RWPE2 (cell line): Measurements from ENCODE around the gene TBKBP1.

Source experiments
- ATAC-seq: fragments of 200-7000 bp; cut with Tn5 transposase; 3 replicates; pipeline ENCODE4 v1.9.1; 2021; ENCODE audit warnings: low read depth
- DNase-seq: peaks from one replicate; pipeline ENCODE4 v3.0.0-alpha.2; 2020; ENCODE audit warnings: low spot score
- H3K27ac ChIP-seq: fragments of 450-650 bp; 2 replicates; pipeline ENCODE4 v1.5.1; 2017; ENCODE audit warnings: mild to moderate bottlenecking; ENCODE audit not compliant: poor library complexity, severe bottlenecking
- H3K27me3 ChIP-seq: fragments of 250-450 bp; sonication (Bioruptor Pico); 2 replicates; pipeline ENCODE4 v1.5.1; 2021; ENCODE audit warnings: mild to moderate bottlenecking, moderate library complexity; ENCODE audit not compliant: insufficient read depth, poor library complexity, severe bottlenecking
- H3K36me3 ChIP-seq: fragments of 250-450 bp; sonication (Bioruptor Pico); 2 replicates; pipeline ENCODE4 v1.5.1; 2020; ENCODE audit warnings: low read depth, mild to moderate bottlenecking, moderate library complexity
- H3K4me1 ChIP-seq: fragments of 250-450 bp; sonication (Bioruptor Pico); 2 replicates; pipeline ENCODE4 v1.5.1; 2021; ENCODE audit warnings: mild to moderate bottlenecking, moderate library complexity; ENCODE audit not compliant: insufficient read depth, poor library complexity, severe bottlenecking
- H3K4me3 ChIP-seq: fragments of 250-450 bp; sonication (Bioruptor Pico); 2 replicates; pipeline ENCODE4 v1.5.1; 2021; ENCODE audit warnings: mild to moderate bottlenecking, moderate library complexity; ENCODE audit not compliant: severe bottlenecking
- H3K9me3 ChIP-seq: fragments of 250-450 bp; sonication (Bioruptor Pico); 2 replicates; pipeline ENCODE4 v1.5.1; 2021; ENCODE audit warnings: mild to moderate bottlenecking, moderate library complexity; ENCODE audit not compliant: severe bottlenecking
- TF ChIP-seq, protein P1 (sequence below): fragments of 450-650 bp; IDR thresholded peaks from one replicate; pipeline ENCODE4 v1.5.1; 2017; ENCODE audit warnings: mild to moderate bottlenecking, moderate library complexity; ENCODE audit not compliant: poor library complexity, severe bottlenecking

The TBKBP1 gene

DNA sequence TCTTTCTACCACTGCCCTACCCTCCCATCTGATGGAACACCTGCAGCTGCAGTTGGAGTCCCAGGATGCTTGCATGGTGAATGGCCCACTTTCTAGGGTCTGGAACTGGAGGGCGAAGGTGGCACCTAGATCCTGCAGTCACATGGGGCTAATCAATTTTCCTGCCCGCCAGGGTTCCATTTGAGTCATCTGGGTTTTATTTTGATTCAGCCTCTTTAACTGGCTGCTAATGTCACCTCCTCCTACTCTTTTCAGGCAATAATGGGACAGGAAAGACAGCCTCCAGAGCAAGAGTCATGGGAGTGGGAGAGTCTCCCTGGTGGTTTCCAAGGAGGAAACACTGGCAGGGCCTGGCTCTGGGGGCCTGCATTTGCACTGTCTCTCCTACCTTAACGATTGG is 3.8 kb upstream of the TBKBP1 start:
- no peak overlapping the region for H3K27ac ChIP-seq
- no peak overlapping the region for H3K4me3 ChIP-seq
- TF ChIP-seq, protein P1, sequence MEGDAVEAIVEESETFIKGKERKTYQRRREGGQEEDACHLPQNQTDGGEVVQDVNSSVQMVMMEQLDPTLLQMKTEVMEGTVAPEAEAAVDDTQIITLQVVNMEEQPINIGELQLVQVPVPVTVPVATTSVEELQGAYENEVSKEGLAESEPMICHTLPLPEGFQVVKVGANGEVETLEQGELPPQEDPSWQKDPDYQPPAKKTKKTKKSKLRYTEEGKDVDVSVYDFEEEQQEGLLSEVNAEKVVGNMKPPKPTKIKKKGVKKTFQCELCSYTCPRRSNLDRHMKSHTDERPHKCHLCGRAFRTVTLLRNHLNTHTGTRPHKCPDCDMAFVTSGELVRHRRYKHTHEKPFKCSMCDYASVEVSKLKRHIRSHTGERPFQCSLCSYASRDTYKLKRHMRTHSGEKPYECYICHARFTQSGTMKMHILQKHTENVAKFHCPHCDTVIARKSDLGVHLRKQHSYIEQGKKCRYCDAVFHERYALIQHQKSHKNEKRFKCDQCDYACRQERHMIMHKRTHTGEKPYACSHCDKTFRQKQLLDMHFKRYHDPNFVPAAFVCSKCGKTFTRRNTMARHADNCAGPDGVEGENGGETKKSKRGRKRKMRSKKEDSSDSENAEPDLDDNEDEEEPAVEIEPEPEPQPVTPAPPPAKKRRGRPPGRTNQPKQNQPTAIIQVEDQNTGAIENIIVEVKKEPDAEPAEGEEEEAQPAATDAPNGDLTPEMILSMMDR = no peak
- peaks cover 13% of the 10 kb centered on the region for H3K36me3 ChIP-seq
- no peaks in the 10 kb centered on the region for H3K9me3 ChIP-seq
- no peaks in the 10 kb centered on the region for H3K27me3 ChIP-seq
- ATAC-seq (no peak), DNase-seq (no peak)
- H3K4me1 ChIP-seq = peaks cover 5% of the 10 kb centered on the region

- Histone ChIP-seq H3K36me3 (no peaks in the 10 kb centered on the region), H3K4me3 (no peak overlapping the region), H3K27me3 (no peaks in the 10 kb centered on the region), H3K27ac (no peak overlapping the region), H3K4me1 (peaks cover 5% of the 10 kb centered on the region), H3K9me3 (no peaks in the 10 kb centered on the region)
- no peak for DNase-seq
- TF ChIP-seq, protein P1 = no peak
- ATAC-seq = no peak
Observed at GRCh38 chr17:47692137-47692894, 1.6 kb upstream of the TBKBP1 start.

- no peaks in the 10 kb centered on the region for H3K9me3 ChIP-seq
- no peaks in the 10 kb centered on the region for H3K27me3 ChIP-seq
- peaks cover 5% of the 10 kb centered on the region for H3K4me1 ChIP-seq
- H3K4me3 ChIP-seq = peak overlapping the region; percentile 71
- TF ChIP-seq, protein P1 = no peak
- H3K27ac ChIP-seq = peak overlapping the region; percentile 50
- no peak for ATAC-seq
- no peaks in the 10 kb centered on the region for H3K36me3 ChIP-seq
- no peak for DNase-seq
Observed at GRCh38 chr17:47692895-47693730, 848 bp upstream of the TBKBP1 start.

- Histone ChIP-seq H3K4me1 (peaks cover 5% of the 10 kb centered on the region), H3K27me3 (no peaks in the 10 kb centered on the region), H3K27ac (peak overlapping the region; percentile 50), H3K4me3 (peak overlapping the region; percentile 71), H3K36me3 (peaks cover 6% of the 10 kb centered on the region; the same call in 1 of the 2 replicates), H3K9me3 (no peaks in the 10 kb centered on the region)
- TF ChIP-seq, protein P1 = no peak
- ATAC-seq (peak; percentile 44), DNase-seq (no peak)
Observed at GRCh38 chr17:47694581-47695428, 844 bp downstream of the TBKBP1 start.
